HEK293T (cell line): ENCODE measurements around the gene DTD1.

Source experiments
- BHLHE40 ChIP-seq: fragments of 450-650 bp; IDR thresholded peaks from 2 replicates; pipeline ENCODE4 v1.6.1; 2016; ENCODE audit warnings: mild to moderate bottlenecking, moderate library complexity, borderline replicate concordance
- FOXA1 ChIP-seq: fragments of 450-650 bp; IDR thresholded peaks from 2 replicates; pipeline ENCODE4 v1.6.1; 2016; ENCODE audit warnings: mild to moderate bottlenecking
- FOXK2 ChIP-seq: fragments of 450-650 bp; IDR thresholded peaks from 2 replicates; pipeline ENCODE4 v1.6.1; 2016; ENCODE audit warnings: mild to moderate bottlenecking
- FOXM1 ChIP-seq: fragments of 450-650 bp; IDR thresholded peaks from 2 replicates; pipeline ENCODE4 v1.6.1; 2017; ENCODE audit warnings: mild to moderate bottlenecking, borderline replicate concordance
- NFRKB ChIP-seq: fragments of 450-650 bp; IDR thresholded peaks from 2 replicates; pipeline ENCODE4 v1.6.1; 2016; ENCODE audit warnings: mild to moderate bottlenecking, moderate library complexity
- SP1 ChIP-seq: fragments of 450-650 bp; IDR thresholded peaks from 2 replicates; pipeline ENCODE4 v1.6.1; 2017
- SUZ12 ChIP-seq: fragments of 450-650 bp; IDR thresholded peaks from 2 replicates; pipeline ENCODE4 v1.6.1; 2016; ENCODE audit warnings: mild to moderate bottlenecking
- TARDBP ChIP-seq: fragments of 450-650 bp; IDR thresholded peaks from 2 replicates; pipeline ENCODE4 v1.6.1; 2016

GRCh38 chr20:18543216-18543615 is 44.6 kb upstream of the DTD1 start:
- TF ChIP-seq FOXA1 (no peak), FOXM1 (no peak), BHLHE40 (no peak), SP1 (no peak), FOXK2 (no peak), TARDBP (no peak), SUZ12 (no peak), NFRKB (no peak)
